Measurements from ENCODE around the gene GNG7. TPM values are rescaled to one million over a fixed set of nuclear protein-coding genes. Genes with fewer than 3 reads are reported as not detected.

The GNG7 gene
- total RNA-seq, 1 experiment from 2014 or later: 1.1 TPM

- POLR2A ChIA-PET (ENCODE audit: unreplicated experiment): interaction anchor here (0.7 kb wide), 1 partner anchor 38 kb away, joined by 3 read pairs; no protein-coding TSS in a partner anchor
Measured at GRCh38 chr19:2591537-2592291, 110.8 kb downstream of the GNG7 start.

GRCh38 chr19:2590630-2591399 lies 111.7 kb downstream of the GNG7 start:
- CTCF ChIA-PET: no interaction called here
- ATAC-seq: no peak
- Histone ChIP-seq H3K79me2 (ENCODE audit: low read length) (no peaks in the 10 kb centered on the region), H3K4me3 (ENCODE audit: low read length) (no peak overlapping the region), H3F3A (ENCODE audit: low read length, unreplicated experiment) (no peaks in the 10 kb centered on the region), H3K9me2 (replicated peaks; ENCODE audit: low read length) (no peaks in the 10 kb centered on the region), H2AFZ (ENCODE audit: low read length) (no peak overlapping the region), H3K9ac (ENCODE audit: low read length) (no peak overlapping the region), H3K27ac (ENCODE audit: low read length) (no peak overlapping the region), H3K9me3 (ENCODE audit: low read length) (no peaks in the 10 kb centered on the region), H3K4me1 (ENCODE audit: insufficient read depth, low read length) (peaks cover 14% of the 10 kb centered on the region), H3K36me3 (ENCODE audit: low read depth, low read length) (no peaks in the 10 kb centered on the region), H4K20me1 (ENCODE audit: low read length) (no peaks in the 10 kb centered on the region), H3K27me3 (ENCODE audit: low read length) (no peaks in the 10 kb centered on the region), H3K4me2 (ENCODE audit: low read length) (no peak overlapping the region)
- POLR2A ChIA-PET (ENCODE audit: unreplicated experiment): no interaction called here
- no TSS peak for BruUV-seq (replicated peaks)
- DNase-seq: no peak
- TF ChIP-seq EZH2phosphoT487 (IDR thresholded peaks at IDR 0.05; ENCODE audit: borderline replicate concordance, low read length) (no peak), EZH2 (IDR thresholded peaks at IDR 0.05; ENCODE audit: low read length, unreplicated experiment) (no peak)
- intact Hi-C loops (cut with micrococcal nuclease): no loop called here

More at GRCh38 chr19:2591537-2592291, 110.8 kb downstream of the GNG7 start:
- no peak for ATAC-seq
- H3K79me2 ChIP-seq (ENCODE audit: low read length): no peaks in the 10 kb centered on the region
- intact Hi-C loops (cut with micrococcal nuclease): no loop called here
- H4K20me1 ChIP-seq (ENCODE audit: low read length): no peaks in the 10 kb centered on the region
- H3K4me2 ChIP-seq (ENCODE audit: low read length): no peak overlapping the region
- no peaks in the 10 kb centered on the region for H3K9me3 ChIP-seq (ENCODE audit: low read length)
- H3K36me3 ChIP-seq (ENCODE audit: low read depth, low read length): no peaks in the 10 kb centered on the region
- H3K27ac ChIP-seq (ENCODE audit: low read length): no peak overlapping the region
- CTCF ChIA-PET: interaction anchor here (0.6 kb wide), 1 partner anchor 46 kb away, joined by 3 read pairs; no protein-coding TSS in a partner anchor
- H3K4me1 ChIP-seq (ENCODE audit: insufficient read depth, low read length): peaks cover 14% of the 10 kb centered on the region
- H2AFZ ChIP-seq (ENCODE audit: low read length): no peak overlapping the region
- H3K27me3 ChIP-seq (ENCODE audit: low read length): no peaks in the 10 kb centered on the region
- H3K9me2 ChIP-seq (replicated peaks; ENCODE audit: low read length): no peaks in the 10 kb centered on the region
- H3K4me3 ChIP-seq (ENCODE audit: low read length): no peak overlapping the region
- TF ChIP-seq CTCF (conservative IDR thresholded peaks at IDR 0.05; ENCODE audit: low read depth, low read length) (no peak), EZH2 (IDR thresholded peaks at IDR 0.05; ENCODE audit: low read length, unreplicated experiment) (no peak), EZH2phosphoT487 (IDR thresholded peaks at IDR 0.05; ENCODE audit: borderline replicate concordance, low read length) (no peak)
- DNase-seq: no peak
- no TSS peak for BruUV-seq (replicated peaks)
- no peak overlapping the region for H3K9ac ChIP-seq (ENCODE audit: low read length)
- no peaks in the 10 kb centered on the region for H3F3A ChIP-seq (ENCODE audit: low read length, unreplicated experiment)

GRCh38 chr19:2589441-2589840 lies 113.1 kb downstream of the GNG7 start:
- no peaks in the 10 kb centered on the region for H3K27me3 ChIP-seq (ENCODE audit: low read length)
- no peaks in the 10 kb centered on the region for H3K36me3 ChIP-seq (ENCODE audit: low read depth, low read length)
- H3K9me3 ChIP-seq (ENCODE audit: low read length): no peaks in the 10 kb centered on the region
- no peaks in the 10 kb centered on the region for H3F3A ChIP-seq (ENCODE audit: low read length, unreplicated experiment)
- ATAC-seq: no peak
- H3K79me2 ChIP-seq (ENCODE audit: low read length): no peaks in the 10 kb centered on the region
- no peak overlapping the region for H2AFZ ChIP-seq (ENCODE audit: low read length)
- H3K4me1 ChIP-seq (ENCODE audit: insufficient read depth, low read length): peaks cover 14% of the 10 kb centered on the region
- H4K20me1 ChIP-seq (ENCODE audit: low read length): no peaks in the 10 kb centered on the region
- H3K9me2 ChIP-seq (replicated peaks; ENCODE audit: low read length): no peaks in the 10 kb centered on the region
- TF ChIP-seq EZH2phosphoT487 (IDR thresholded peaks at IDR 0.05; ENCODE audit: borderline replicate concordance, low read length): no peak
- TF ChIP-seq EZH2 (IDR thresholded peaks at IDR 0.05; ENCODE audit: low read length, unreplicated experiment): no peak
- TF ChIP-seq CTCF (conservative IDR thresholded peaks at IDR 0.05; ENCODE audit: low read depth, low read length): no peak
- ChIA-PET POLR2A (ENCODE audit: unreplicated experiment) (interaction anchor here (0.7 kb wide), 1 partner anchor 18 kb away, joined by 3 read pairs; no protein-coding TSS in a partner anchor), CTCF (no interaction called here)
- no peak overlapping the region for H3K4me2 ChIP-seq (ENCODE audit: low read length)
- no peak overlapping the region for H3K9ac ChIP-seq (ENCODE audit: low read length)
- no peak overlapping the region for H3K4me3 ChIP-seq (ENCODE audit: low read length)
- no peak overlapping the region for H3K27ac ChIP-seq (ENCODE audit: low read length)
- BruUV-seq (replicated peaks): no TSS peak
- intact Hi-C loops (cut with micrococcal nuclease): no loop called here
- DNase-seq: no peak
